ENCODE data around the gene NCK2. TPM values are rescaled to one million over a fixed set of nuclear protein-coding genes. Genes with fewer than 3 reads are reported as not detected.

NCK2 gene
- total RNA-seq, 4 donors from 2014 or later, result 59.8 to 130 (median 96.2) TPM

GRCh38 chr2:105824446-105824845 lies 79.7 kb downstream of the NCK2 start:
- intact Hi-C loops (cut with DNase I), result no loop called here
- Histone ChIP-seq H3K36me3 (no peaks in the 10 kb centered on the region), H3K27me3 (no peaks in the 10 kb centered on the region), H3K9me3 (no peaks in the 10 kb centered on the region), H3K27ac (replicated peaks in 1 of 4) (no peak overlapping the region), H3K4me3 (no peak overlapping the region), H3K4me1 (peaks cover 35 to 48% (median 46%) of the 10 kb centered on the region in 4 donors)
- TF ChIP-seq POLR2AphosphoS5 (IDR thresholded peaks at IDR 0.05) (no peak), CTCF (IDR thresholded peaks at IDR 0.05) (no peak), EP300 (IDR thresholded peaks at IDR 0.05) (no peak), POLR2A (IDR thresholded peaks at IDR 0.05; ENCODE audit: low read depth) (no peak)
- 94% methylated on average over 9 of the region's 9 CpGs for WGBS
- peak; percentile 79 for DNase-seq (ENCODE audit: extremely low spot score)

- Histone ChIP-seq H3K36me3 (no peaks in the 10 kb centered on the region), H3K27me3 (no peaks in the 10 kb centered on the region), H3K4me1 (peaks cover 14 to 23% (median 20%) of the 10 kb centered on the region in 4 donors), H3K27ac (replicated peaks in 1 of 4) (no peak overlapping the region), H3K9me3 (peaks cover 0 to 10% (median 8%) of the 10 kb centered on the region in 4 donors), H3K4me3 (no peak overlapping the region)
- DNase-seq (ENCODE audit: extremely low spot score), result no peak
- TF ChIP-seq EP300 (IDR thresholded peaks at IDR 0.05) (no peak), CTCF (IDR thresholded peaks at IDR 0.05) (no peak), POLR2A (IDR thresholded peaks at IDR 0.05; ENCODE audit: low read depth) (no peak), POLR2AphosphoS5 (IDR thresholded peaks at IDR 0.05) (no peak)
- WGBS, result 87% methylated on average over 1 of the region's 1 CpG
- intact Hi-C loops (cut with DNase I), result no loop called here
These were observed 82.8 kb downstream of the NCK2 start for GRCh38 chr2:105827351-105828096.

GRCh38 chr2:105828558-105828957 lies 83.8 kb downstream of the NCK2 start:
- Histone ChIP-seq H3K27ac (replicated peaks in 1 of 4) (no peak overlapping the region), H3K36me3 (no peaks in the 10 kb centered on the region), H3K9me3 (peaks cover 0 to 11% (median 9%) of the 10 kb centered on the region in 4 donors), H3K4me1 (peaks cover 6 to 13% (median 10%) of the 10 kb centered on the region in 4 donors), H3K4me3 (no peak overlapping the region), H3K27me3 (no peaks in the 10 kb centered on the region)
- TF ChIP-seq POLR2A (IDR thresholded peaks at IDR 0.05; ENCODE audit: low read depth), result no peak
- TF ChIP-seq CTCF (IDR thresholded peaks at IDR 0.05), result no peak
- no peak for TF ChIP-seq POLR2AphosphoS5 (IDR thresholded peaks at IDR 0.05)
- TF ChIP-seq EP300 (IDR thresholded peaks at IDR 0.05), result no peak
- intact Hi-C loops (cut with DNase I), result no loop called here
- no peak for DNase-seq (ENCODE audit: extremely low spot score)

- intact Hi-C loops (cut with DNase I), result no loop called here
- H3K27me3 ChIP-seq, result no peaks in the 10 kb centered on the region
- WGBS, result 69% methylated on average over 1 of the region's 1 CpG
- no peaks in the 10 kb centered on the region for H3K36me3 ChIP-seq
- H3K4me3 ChIP-seq, result no peak overlapping the region
- DNase-seq (ENCODE audit: extremely low spot score), result no peak
- peaks cover 0 to 18% (median 12%) of the 10 kb centered on the region in 4 donors for H3K9me3 ChIP-seq
- peaks cover 4 to 18% (median 8%) of the 10 kb centered on the region in 4 donors for H3K4me1 ChIP-seq
- TF ChIP-seq CTCF (IDR thresholded peaks at IDR 0.05) (no peak), EP300 (IDR thresholded peaks at IDR 0.05) (no peak), POLR2AphosphoS5 (IDR thresholded peaks at IDR 0.05) (no peak), POLR2A (IDR thresholded peaks at IDR 0.05; ENCODE audit: low read depth) (no peak)
- H3K27ac ChIP-seq (replicated peaks in 1 of 4), result no peak overlapping the region
These were observed 90.2 kb downstream of the NCK2 start for GRCh38 chr2:105834931-105835330.
